ENCODE measurements around the gene ATP8A2.
"Not testable (repeated sequence)": the region's sequence is repeated elsewhere in the genome, so short reads cannot be mapped to it uniquely, and the experiment has no call there.

Gene ATP8A2

GRCh38 chr13:25771641-25772478, 400.1 kb downstream of the ATP8A2 start:
- DNase-seq: no peak

- not testable (repeated sequence) for DNase-seq
Measured at GRCh38 chr13:25772534-25772933, 400.8 kb downstream of the ATP8A2 start.

- DNase-seq: not testable (repeated sequence)
Measured at GRCh38 chr13:25774056-25774455, 402.3 kb downstream of the ATP8A2 start.

- no peak for DNase-seq
Measured at GRCh38 chr13:25775275-25775674, 403.5 kb downstream of the ATP8A2 start.

GRCh38 chr13:25775986-25776385, 404.2 kb downstream of the ATP8A2 start:
- DNase-seq: no peak

- no peak for DNase-seq
Measured at GRCh38 chr13:25776722-25777121, 404.9 kb downstream of the ATP8A2 start.

- DNase-seq: no peak
Measured at GRCh38 chr13:25777509-25777908, 405.7 kb downstream of the ATP8A2 start.

GRCh38 chr13:25778365-25778764, 406.6 kb downstream of the ATP8A2 start:
- DNase-seq: no peak

GRCh38 chr13:25778808-25779305, 407.1 kb downstream of the ATP8A2 start:
- peak; percentile 37 for DNase-seq

- no peak for DNase-seq
Measured at GRCh38 chr13:25783076-25783475, 411.3 kb downstream of the ATP8A2 start.

- DNase-seq: no peak
Measured at GRCh38 chr13:25783601-25784024, 411.8 kb downstream of the ATP8A2 start.

- no peak for DNase-seq
Measured at GRCh38 chr13:25784119-25784518, 412.3 kb downstream of the ATP8A2 start.

- DNase-seq: not testable (repeated sequence)
Measured at GRCh38 chr13:25790137-25790536, 418.4 kb downstream of the ATP8A2 start.

GRCh38 chr13:25795277-25795676, 423.5 kb downstream of the ATP8A2 start:
- no peak for DNase-seq

GRCh38 chr13:25796474-25796873, 424.7 kb downstream of the ATP8A2 start:
- no peak for DNase-seq

GRCh38 chr13:25798998-25799397, 427.2 kb downstream of the ATP8A2 start:
- no peak for DNase-seq

- DNase-seq: no peak
Measured at GRCh38 chr13:25800523-25800922, 428.7 kb downstream of the ATP8A2 start.

GRCh38 chr13:25802579-25802978, 430.8 kb downstream of the ATP8A2 start:
- DNase-seq: no peak

- no peak for DNase-seq
Measured at GRCh38 chr13:25803641-25804040, 431.9 kb downstream of the ATP8A2 start.

- DNase-seq: no peak
Measured at GRCh38 chr13:25806264-25806974, 434.6 kb downstream of the ATP8A2 start.

GRCh38 chr13:25807562-25807961, 435.8 kb downstream of the ATP8A2 start:
- no peak for DNase-seq

GRCh38 chr13:25811506-25811905, 439.7 kb downstream of the ATP8A2 start:
- no peak for DNase-seq

- DNase-seq: no peak
Measured at GRCh38 chr13:25816239-25816638, 444.5 kb downstream of the ATP8A2 start.
